HFFc6 (cell line): ENCODE results near the gene SYT9. TPM values are rescaled to one million over a fixed set of nuclear protein-coding genes. Genes with fewer than 3 reads are reported as not detected.
A peak's percentile ranks its signal among the peaks of the same experiment; 100 is the strongest.

Source experiments
- DNase-seq: peaks from one replicate; pipeline ENCODE4 v3.0.0-alpha.2; 2018
- H3K27ac Mint-ChIP-seq: 2 replicates; pipeline ENCODE4 v1.8.0; 2020; ENCODE audit warnings: mild to moderate bottlenecking, mixed read lengths
- H3K27me3 Mint-ChIP-seq: 2 replicates; pipeline ENCODE4 v1.8.0; 2021; ENCODE audit warnings: mild to moderate bottlenecking, moderate library complexity, mixed read lengths; ENCODE audit not compliant: insufficient read depth
- H3K36me3 Mint-ChIP-seq: 2 replicates; pipeline ENCODE4 v1.8.0; 2021; ENCODE audit warnings: low read depth, mixed read lengths
- H3K4me1 Mint-ChIP-seq: 2 replicates; pipeline ENCODE4 v1.8.0; 2020; ENCODE audit warnings: low read depth, mixed read lengths
- H3K4me3 Mint-ChIP-seq: 2 replicates; pipeline ENCODE4 v1.8.0; 2020; ENCODE audit warnings: mild to moderate bottlenecking, moderate library complexity, mixed read lengths
- H3K9me3 Mint-ChIP-seq: 2 replicates; pipeline ENCODE4 v1.8.0; 2020; ENCODE audit warnings: mild to moderate bottlenecking, mixed read lengths
- total RNA-seq, 6 experiments: library from RNA; stranded (reverse); fragmentation: NEBNext Ultra II Directional; extraction: Animal tissue kit (Norgen Biotek cat#: 25700); gene quantifications; 2 replicates in 1 of 6; 3 replicates in 5 of 6; pipeline ENCODE4 v1.2.3, GENCODE V29; 2021
- TF ChIP-seq, protein P1 (sequence below): fragments of 200-600 bp; sonication (generic); IDR thresholded peaks from 2 replicates; pipeline ENCODE4 v1.5.0; 2021; ENCODE audit warnings: antibody characterized with exemption, mild to moderate bottlenecking

SYT9 gene
- total RNA-seq, 6 experiments from 2014 or later: not detected

- no peaks in the 10 kb centered on the region for H3K36me3 Mint-ChIP-seq
- H3K4me3 Mint-ChIP-seq: no peak overlapping the region
- TF ChIP-seq, protein P1, sequence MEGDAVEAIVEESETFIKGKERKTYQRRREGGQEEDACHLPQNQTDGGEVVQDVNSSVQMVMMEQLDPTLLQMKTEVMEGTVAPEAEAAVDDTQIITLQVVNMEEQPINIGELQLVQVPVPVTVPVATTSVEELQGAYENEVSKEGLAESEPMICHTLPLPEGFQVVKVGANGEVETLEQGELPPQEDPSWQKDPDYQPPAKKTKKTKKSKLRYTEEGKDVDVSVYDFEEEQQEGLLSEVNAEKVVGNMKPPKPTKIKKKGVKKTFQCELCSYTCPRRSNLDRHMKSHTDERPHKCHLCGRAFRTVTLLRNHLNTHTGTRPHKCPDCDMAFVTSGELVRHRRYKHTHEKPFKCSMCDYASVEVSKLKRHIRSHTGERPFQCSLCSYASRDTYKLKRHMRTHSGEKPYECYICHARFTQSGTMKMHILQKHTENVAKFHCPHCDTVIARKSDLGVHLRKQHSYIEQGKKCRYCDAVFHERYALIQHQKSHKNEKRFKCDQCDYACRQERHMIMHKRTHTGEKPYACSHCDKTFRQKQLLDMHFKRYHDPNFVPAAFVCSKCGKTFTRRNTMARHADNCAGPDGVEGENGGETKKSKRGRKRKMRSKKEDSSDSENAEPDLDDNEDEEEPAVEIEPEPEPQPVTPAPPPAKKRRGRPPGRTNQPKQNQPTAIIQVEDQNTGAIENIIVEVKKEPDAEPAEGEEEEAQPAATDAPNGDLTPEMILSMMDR: no peak
- no peaks in the 10 kb centered on the region; the same call in 1 of the 2 replicates for H3K4me1 Mint-ChIP-seq
- peaks cover 9% of the 10 kb centered on the region; the same call in 1 of the 2 replicates for H3K9me3 Mint-ChIP-seq
- H3K27me3 Mint-ChIP-seq: no peaks in the 10 kb centered on the region
- DNase-seq: no peak
- no peak overlapping the region for H3K27ac Mint-ChIP-seq
Observed at GRCh38 chr11:7383406-7383805, 131.7 kb downstream of the SYT9 start.

- Mint-ChIP-seq H3K9me3 (peaks cover 9% of the 10 kb centered on the region; the same call in 1 of the 2 replicates), H3K36me3 (no peaks in the 10 kb centered on the region), H3K27me3 (no peaks in the 10 kb centered on the region), H3K27ac (no peak overlapping the region), H3K4me1 (no peaks in the 10 kb centered on the region), H3K4me3 (no peak overlapping the region)
- TF ChIP-seq, protein P1: no peak
- no peak for DNase-seq
Observed at GRCh38 chr11:7384691-7385090, 133.0 kb downstream of the SYT9 start.

- Mint-ChIP-seq H3K36me3 (no peaks in the 10 kb centered on the region), H3K9me3 (peaks cover 8% of the 10 kb centered on the region), H3K4me3 (no peak overlapping the region), H3K27me3 (no peaks in the 10 kb centered on the region), H3K4me1 (no peaks in the 10 kb centered on the region), H3K27ac (no peak overlapping the region)
- TF ChIP-seq, protein P1: no peak
- no peak for DNase-seq
Observed at GRCh38 chr11:7385532-7385931, 133.8 kb downstream of the SYT9 start.

DNA sequence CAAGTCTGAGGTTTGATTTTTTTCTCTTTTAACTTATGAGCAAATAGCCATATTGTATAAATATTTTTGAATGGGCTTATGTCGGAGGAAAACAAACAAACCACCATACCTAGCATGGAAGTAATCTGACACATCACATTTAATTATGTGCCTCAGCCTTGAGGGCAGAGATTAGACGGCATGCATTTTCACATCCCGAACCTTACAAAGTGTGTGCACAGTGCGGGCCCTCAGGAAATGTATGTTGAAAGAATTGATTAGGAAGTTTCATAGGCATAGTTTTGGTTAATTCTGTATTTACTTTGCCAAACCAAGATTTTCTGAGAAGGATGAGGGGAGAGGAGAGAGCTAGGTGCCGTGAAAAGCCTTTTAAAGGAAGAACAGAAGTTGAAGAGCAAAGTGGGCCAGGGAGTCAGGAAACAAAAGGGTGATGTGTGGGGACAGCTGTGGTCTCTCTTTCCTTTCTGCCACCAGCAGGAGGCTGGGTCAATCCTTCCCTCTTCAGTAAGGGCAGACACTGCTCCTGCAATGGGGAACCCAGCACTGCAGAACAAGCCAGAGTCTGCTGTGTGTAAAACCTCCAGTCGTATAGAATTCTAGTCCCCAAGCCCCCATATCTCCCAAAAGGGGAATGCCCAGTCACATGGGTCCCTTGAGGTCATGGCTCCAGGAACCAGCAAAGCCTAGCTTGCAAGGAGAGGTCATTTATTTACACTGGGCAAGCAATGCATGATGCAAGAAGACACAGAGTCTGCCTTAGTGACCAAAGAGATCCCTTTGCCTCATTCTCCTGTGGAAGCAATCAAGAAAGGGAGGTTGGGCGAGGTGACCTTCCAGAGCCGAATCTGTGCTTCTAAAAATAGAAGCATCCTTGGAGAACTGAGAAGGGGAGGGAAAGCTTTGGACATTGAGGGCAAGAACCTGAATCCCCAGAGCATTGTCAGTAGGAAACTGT lies 162.5 kb downstream of the SYT9 start:
- H3K4me3 Mint-ChIP-seq: no peak overlapping the region
- H3K27ac Mint-ChIP-seq: peak overlapping the region; percentile 2; the same call in 1 of the 2 replicates
- TF ChIP-seq, protein P1: no peak
- no peaks in the 10 kb centered on the region for H3K36me3 Mint-ChIP-seq
- H3K9me3 Mint-ChIP-seq: peaks cover 3% of the 10 kb centered on the region
- no peaks in the 10 kb centered on the region; the same call in 1 of the 2 replicates for H3K27me3 Mint-ChIP-seq
- DNase-seq: no peak
- peaks cover 23% of the 10 kb centered on the region for H3K4me1 Mint-ChIP-seq

DNA sequence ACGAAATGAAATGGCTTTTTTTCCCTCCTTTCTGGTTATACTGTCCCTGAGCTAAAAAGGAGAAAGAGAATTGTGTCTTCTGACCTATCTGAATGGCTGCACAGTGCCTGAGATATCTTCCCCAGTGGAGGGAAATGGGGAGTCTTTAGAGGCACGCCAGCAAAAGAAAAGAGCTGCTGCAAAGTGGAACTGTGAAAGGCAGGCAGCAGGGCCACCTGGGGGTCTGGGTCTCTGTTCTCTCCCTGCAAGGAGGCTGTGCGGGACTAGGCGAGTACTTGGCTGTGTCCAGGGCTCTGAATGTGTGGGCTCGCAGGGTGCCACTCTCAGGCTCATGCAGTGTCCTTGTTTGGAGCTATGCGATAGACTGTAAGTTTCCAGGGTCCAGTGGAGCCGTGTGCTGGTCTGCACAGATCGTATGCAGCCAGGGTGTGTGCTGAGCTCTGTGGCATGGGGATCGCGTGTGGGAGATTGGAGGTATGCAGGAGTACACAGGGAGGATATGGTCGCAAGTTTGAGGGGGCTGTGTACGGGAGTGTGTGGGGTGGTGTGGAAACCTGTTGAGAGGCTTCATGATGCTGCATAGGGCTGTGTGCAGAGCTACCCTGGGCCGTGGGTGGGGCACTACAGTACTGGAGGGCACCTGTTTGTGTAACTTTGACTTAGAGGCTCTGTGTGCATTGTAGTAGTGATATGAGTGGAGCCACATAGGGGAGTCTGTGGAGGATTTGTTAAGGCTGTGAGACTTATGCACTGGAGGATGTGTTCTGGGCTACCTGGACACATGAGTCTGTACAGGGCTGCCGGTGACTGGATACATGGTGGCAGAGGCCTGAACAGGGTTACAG lies 163.5 kb downstream of the SYT9 start:
- Mint-ChIP-seq H3K9me3 (no peaks in the 10 kb centered on the region; the same call in none of the 2 replicates), H3K4me1 (peaks cover 23% of the 10 kb centered on the region), H3K27me3 (no peaks in the 10 kb centered on the region), H3K4me3 (no peak overlapping the region), H3K36me3 (no peaks in the 10 kb centered on the region), H3K27ac (no peak overlapping the region)
- no peak for DNase-seq
- TF ChIP-seq, protein P1: no peak
